Body of pancreas (tissue), 4 donors: Measurements from ENCODE around the gene NKD2.

Source experiments
- POLR2A ChIP-seq, 3 donors: fragments of 450-650 bp; IDR thresholded peaks; one replicate each; pipeline ENCODE4 v1.6.1; 2016; ENCODE audit warnings: antibody characterized with exemption in 3 of 3, mild to moderate bottlenecking in 2 of 3
- TF ChIP-seq, protein P1 (sequence below), 7 experiments: fragments of 450-650 bp in 4 of 7; fragments of 200-600 bp in 3 of 7; sonication (generic) in 3 of 7; IDR thresholded peaks; one replicate each; pipeline ENCODE4 v1.5.1; 2016 to 2019; ENCODE audit warnings: antibody characterized with exemption in 7 of 7

GRCh38 chr5:1076406-1076805 is 67.8 kb downstream of the NKD2 start:
- TF ChIP-seq, protein P1, sequence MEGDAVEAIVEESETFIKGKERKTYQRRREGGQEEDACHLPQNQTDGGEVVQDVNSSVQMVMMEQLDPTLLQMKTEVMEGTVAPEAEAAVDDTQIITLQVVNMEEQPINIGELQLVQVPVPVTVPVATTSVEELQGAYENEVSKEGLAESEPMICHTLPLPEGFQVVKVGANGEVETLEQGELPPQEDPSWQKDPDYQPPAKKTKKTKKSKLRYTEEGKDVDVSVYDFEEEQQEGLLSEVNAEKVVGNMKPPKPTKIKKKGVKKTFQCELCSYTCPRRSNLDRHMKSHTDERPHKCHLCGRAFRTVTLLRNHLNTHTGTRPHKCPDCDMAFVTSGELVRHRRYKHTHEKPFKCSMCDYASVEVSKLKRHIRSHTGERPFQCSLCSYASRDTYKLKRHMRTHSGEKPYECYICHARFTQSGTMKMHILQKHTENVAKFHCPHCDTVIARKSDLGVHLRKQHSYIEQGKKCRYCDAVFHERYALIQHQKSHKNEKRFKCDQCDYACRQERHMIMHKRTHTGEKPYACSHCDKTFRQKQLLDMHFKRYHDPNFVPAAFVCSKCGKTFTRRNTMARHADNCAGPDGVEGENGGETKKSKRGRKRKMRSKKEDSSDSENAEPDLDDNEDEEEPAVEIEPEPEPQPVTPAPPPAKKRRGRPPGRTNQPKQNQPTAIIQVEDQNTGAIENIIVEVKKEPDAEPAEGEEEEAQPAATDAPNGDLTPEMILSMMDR (IDR thresholded peaks at IDR 0.05), result no peak
- TF ChIP-seq POLR2A (IDR thresholded peaks at IDR 0.05), result no peak
